Upper lobe of left lung (tissue), 6 donors: ENCODE data around the gene DCUN1D3. TPM values are rescaled to one million over a fixed set of nuclear protein-coding genes. Genes with fewer than 3 reads are reported as not detected.

Source experiments
- ATAC-seq, 2 donors: fragments of 200-7000 bp; cut with Tn5 transposase; one replicate each; pipeline ENCODE4 v1.9.1; 2022; ENCODE audit warnings: mild to moderate bottlenecking in 2 of 2, moderate library complexity in 2 of 2; ENCODE audit not compliant: low FRiP score in 2 of 2
- DNase-seq, 2 donors: peaks; one replicate each; pipeline ENCODE4 v3.0.0-alpha.2; 2019 to 2020
- H3K27ac ChIP-seq, 4 donors: fragments of 200-600 bp; sonication (generic); one replicate each; pipeline ENCODE4 v1.5.1; 2016 to 2019
- H3K27me3 ChIP-seq, 4 donors: fragments of 200-600 bp; sonication (generic); one replicate each; pipeline ENCODE4 v1.5.1; 2017 to 2019
- H3K36me3 ChIP-seq, 4 donors: fragments of 200-600 bp; sonication (generic); one replicate each; pipeline ENCODE4 v1.5.1; 2016 to 2019
- H3K4me1 ChIP-seq, 4 donors: fragments of 200-600 bp; sonication (generic); one replicate each; pipeline ENCODE4 v1.5.1; 2018 to 2019
- H3K4me3 ChIP-seq, 4 donors: fragments of 200-600 bp; sonication (generic); one replicate each; pipeline ENCODE4 v1.5.1; 2017 to 2019; ENCODE audit warnings: mild to moderate bottlenecking in 2 of 4, moderate library complexity in 1 of 4
- H3K9me3 ChIP-seq, 4 donors: fragments of 200-600 bp; sonication (generic); one replicate each; pipeline ENCODE4 v1.5.1; 2018 to 2019
- EP300 ChIP-seq, 4 donors: sonication (generic); formaldehyde crosslinking; IDR thresholded peaks; one replicate each; pipeline ENCODE4 v1.5.1; 2017; ENCODE audit warnings: antibody characterized with exemption in 4 of 4, control low read depth in 2 of 4
- POLR2A ChIP-seq, 4 donors: fragments of 450-650 bp; IDR thresholded peaks; one replicate each; pipeline ENCODE4 v1.5.1; 2016 to 2017; ENCODE audit warnings: antibody characterized with exemption in 4 of 4, mild to moderate bottlenecking in 2 of 4
- POLR2AphosphoS5 ChIP-seq, 2 donors: sonication (generic); formaldehyde crosslinking; IDR thresholded peaks; one replicate each; pipeline ENCODE4 v1.5.1; 2017; ENCODE audit warnings: antibody characterized with exemption in 2 of 2
- WGBS, 2 donors: methylation state at CpG; one replicate each; pipeline ENCODE4 v1.1.5; 2017 to 2018; 5-methylcytosine and 5-hydroxymethylcytosine counted together
- total RNA-seq, 6 donors: library from RNA; depleted of rRNA in 4 of 6; stranded (reverse); fragments of >200 nt in 4 of 6; gene quantifications; one replicate each; pipeline versions ENCODE4 v1.1.0 to v1.2.1, GENCODE V29; 2016 to 2021
- TF ChIP-seq, protein P1 (sequence below), 6 experiments: fragments of 450-650 bp in 4 of 6; fragments of 200-600 bp in 2 of 6; sonication (generic) in 2 of 6; IDR thresholded peaks; one replicate each; pipeline ENCODE4 v1.5.1; 2016 to 2019; ENCODE audit warnings: antibody characterized with exemption in 6 of 6
- donor health status: DM: no; HTN: no; CAD: no; lungs with moderate emphysema.
- donor health status: DM: no; HTN: yes; CAD: no; lungs with severe emphysema.

DCUN1D3 gene
- total RNA-seq, 6 donors from 2014 or later: 7.2 to 33.0 (median 19.3) TPM

DNA sequence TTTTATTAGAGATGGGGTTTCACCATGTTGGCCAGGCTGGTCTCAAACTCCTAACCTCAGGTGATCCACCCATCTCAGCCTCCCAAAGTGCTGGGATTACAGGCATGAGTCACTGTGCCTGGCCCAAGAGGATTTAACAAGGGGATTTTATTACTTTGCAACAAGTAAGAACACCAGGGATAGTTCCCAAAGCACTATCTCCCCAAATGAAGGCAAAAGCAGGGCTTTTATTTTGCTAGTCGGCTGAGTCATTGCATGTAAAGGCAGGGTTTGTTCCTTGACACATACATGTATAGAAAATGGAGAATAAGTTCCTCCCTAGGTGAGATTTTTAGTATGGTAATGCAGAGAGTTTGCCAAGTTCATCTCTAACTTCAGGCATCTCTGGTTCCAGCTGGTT, 69.8 kb downstream of the DCUN1D3 start:
- Histone ChIP-seq H3K4me3 (no peak overlapping the region), H3K9me3 (no peaks in the 10 kb centered on the region), H3K36me3 (no peaks in the 10 kb centered on the region), H3K27me3 (no peaks in the 10 kb centered on the region), H3K27ac (no peak overlapping the region), H3K4me1 (no peaks in the 10 kb centered on the region)
- DNase-seq (no peak), ATAC-seq (no peak)
- WGBS, 2 donors: 90 to 92% methylated on average over 1 of the region's 1 CpG
- TF ChIP-seq POLR2A (IDR thresholded peaks at IDR 0.05) (no peak), EP300 (IDR thresholded peaks at IDR 0.05) (no peak), POLR2AphosphoS5 (IDR thresholded peaks at IDR 0.05) (no peak)
- TF ChIP-seq, protein P1, sequence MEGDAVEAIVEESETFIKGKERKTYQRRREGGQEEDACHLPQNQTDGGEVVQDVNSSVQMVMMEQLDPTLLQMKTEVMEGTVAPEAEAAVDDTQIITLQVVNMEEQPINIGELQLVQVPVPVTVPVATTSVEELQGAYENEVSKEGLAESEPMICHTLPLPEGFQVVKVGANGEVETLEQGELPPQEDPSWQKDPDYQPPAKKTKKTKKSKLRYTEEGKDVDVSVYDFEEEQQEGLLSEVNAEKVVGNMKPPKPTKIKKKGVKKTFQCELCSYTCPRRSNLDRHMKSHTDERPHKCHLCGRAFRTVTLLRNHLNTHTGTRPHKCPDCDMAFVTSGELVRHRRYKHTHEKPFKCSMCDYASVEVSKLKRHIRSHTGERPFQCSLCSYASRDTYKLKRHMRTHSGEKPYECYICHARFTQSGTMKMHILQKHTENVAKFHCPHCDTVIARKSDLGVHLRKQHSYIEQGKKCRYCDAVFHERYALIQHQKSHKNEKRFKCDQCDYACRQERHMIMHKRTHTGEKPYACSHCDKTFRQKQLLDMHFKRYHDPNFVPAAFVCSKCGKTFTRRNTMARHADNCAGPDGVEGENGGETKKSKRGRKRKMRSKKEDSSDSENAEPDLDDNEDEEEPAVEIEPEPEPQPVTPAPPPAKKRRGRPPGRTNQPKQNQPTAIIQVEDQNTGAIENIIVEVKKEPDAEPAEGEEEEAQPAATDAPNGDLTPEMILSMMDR (IDR thresholded peaks at IDR 0.05): no peak

DNA sequence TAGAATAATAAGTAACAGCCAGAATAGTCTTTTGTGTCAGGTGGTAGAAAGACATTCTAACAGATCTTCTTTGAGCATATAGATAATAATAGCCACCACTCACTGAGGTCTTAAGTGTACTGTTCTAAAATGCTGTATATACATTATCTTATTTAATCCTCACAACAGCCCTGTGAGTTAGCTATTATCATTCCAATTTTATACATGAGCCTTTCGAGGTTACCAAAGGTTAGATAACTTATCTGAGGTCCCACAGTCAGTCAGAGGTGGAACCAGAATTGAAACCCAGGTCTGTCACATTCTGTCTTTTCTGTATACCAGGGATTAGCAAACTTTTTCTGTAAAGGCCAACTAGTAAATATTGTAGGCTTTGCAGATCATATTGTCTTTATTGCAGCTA, 70.6 kb downstream of the DCUN1D3 start:
- Histone ChIP-seq H3K4me3 (no peak overlapping the region), H3K27me3 (no peaks in the 10 kb centered on the region), H3K36me3 (no peaks in the 10 kb centered on the region), H3K27ac (no peak overlapping the region), H3K4me1 (no peaks in the 10 kb centered on the region), H3K9me3 (no peaks in the 10 kb centered on the region)
- DNase-seq (no peak), ATAC-seq (no peak)
- 93 to 100% methylated on average over 1 of the region's 1 CpG for WGBS, 2 donors
- TF ChIP-seq, protein P1 (IDR thresholded peaks at IDR 0.05): no peak
- TF ChIP-seq POLR2A (IDR thresholded peaks at IDR 0.05) (no peak), POLR2AphosphoS5 (IDR thresholded peaks at IDR 0.05) (no peak), EP300 (IDR thresholded peaks at IDR 0.05) (no peak)

DNA sequence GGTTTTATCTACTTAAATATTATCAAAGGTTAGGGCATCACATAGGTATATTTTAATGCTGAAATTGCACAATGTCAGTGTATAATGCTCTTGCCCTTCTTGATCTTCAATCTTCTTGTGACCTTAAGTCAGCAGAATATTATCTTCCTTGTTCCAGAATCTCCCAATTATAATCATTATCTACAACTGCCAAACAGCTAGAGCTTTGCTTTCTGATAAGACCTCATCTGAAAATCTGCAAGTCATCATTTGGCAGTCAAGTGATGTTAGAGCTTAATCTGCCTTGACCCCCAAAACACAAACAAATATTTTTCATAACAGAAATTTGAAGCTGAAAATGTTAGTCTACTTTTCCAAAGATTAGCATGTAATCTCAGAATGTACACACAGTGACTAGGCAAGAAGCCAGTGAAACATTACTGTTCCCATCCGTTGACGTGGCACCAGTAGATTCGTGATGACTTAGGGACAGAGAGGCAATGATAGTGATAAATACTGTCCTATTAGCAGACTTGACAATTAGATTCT, 74.1 kb downstream of the DCUN1D3 start:
- Histone ChIP-seq H3K4me1 (no peaks in the 10 kb centered on the region), H3K9me3 (no peaks in the 10 kb centered on the region), H3K36me3 (no peaks in the 10 kb centered on the region), H3K27ac (no peak overlapping the region), H3K4me3 (no peak overlapping the region), H3K27me3 (no peaks in the 10 kb centered on the region)
- DNase-seq (no peak), ATAC-seq (no peak)
- TF ChIP-seq EP300 (IDR thresholded peaks at IDR 0.05): no peak
- no peak for TF ChIP-seq POLR2A (IDR thresholded peaks at IDR 0.05)
- no peak for TF ChIP-seq POLR2AphosphoS5 (IDR thresholded peaks at IDR 0.05)
- TF ChIP-seq, protein P1 (IDR thresholded peaks at IDR 0.05): no peak
- WGBS, 2 donors: 58 to 64% methylated on average over 3 of the region's 3 CpGs

DNA sequence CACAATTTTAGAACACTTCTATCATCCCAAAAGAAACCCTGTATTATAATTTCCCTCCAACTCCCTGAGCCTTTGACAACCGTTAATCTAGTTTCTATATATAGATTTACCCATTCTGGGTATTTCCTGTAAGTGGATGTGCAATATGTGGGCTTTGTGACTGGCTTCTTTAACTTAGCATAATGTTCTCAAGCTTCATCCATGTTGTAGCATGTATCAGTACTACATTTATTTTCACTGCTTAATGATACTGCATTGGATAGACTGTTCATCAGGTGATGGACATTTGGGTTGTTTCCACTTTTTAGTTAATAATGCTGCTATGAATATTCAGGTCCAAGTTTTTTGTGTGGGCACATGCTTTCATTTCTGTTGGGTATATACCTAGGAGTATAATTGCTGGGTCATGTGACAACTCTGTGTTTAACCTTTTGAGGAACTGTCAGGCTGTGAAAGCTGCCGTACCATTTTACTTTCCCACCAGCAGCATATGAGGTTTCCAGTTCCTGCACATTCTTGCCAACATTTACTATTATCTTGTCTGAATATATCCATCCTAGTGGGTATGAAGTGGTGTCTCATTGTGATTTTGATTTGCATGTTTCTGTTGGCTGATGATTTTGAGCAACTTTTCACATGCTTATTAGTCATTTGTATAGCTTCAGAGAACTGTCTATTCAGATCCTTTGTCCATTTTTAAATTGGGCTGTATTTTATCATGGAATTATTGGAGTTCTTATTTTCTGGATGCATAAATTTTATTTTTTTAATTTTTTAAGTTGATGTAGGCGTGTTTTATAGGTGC, 77.4 kb downstream of the DCUN1D3 start:
- 75 to 82% methylated on average over 3 of the region's 3 CpGs for WGBS, 2 donors
- no peak overlapping the region for H3K27ac ChIP-seq
- DNase-seq: no peak

More for the DNA sequence above, 77.4 kb downstream of the DCUN1D3 start:
- no peak overlapping the region for H3K4me3 ChIP-seq
- no peaks in the 10 kb centered on the region for H3K9me3 ChIP-seq
- H3K27me3 ChIP-seq: no peaks in the 10 kb centered on the region
- TF ChIP-seq POLR2AphosphoS5 (IDR thresholded peaks at IDR 0.05) (no peak), EP300 (IDR thresholded peaks at IDR 0.05) (no peak), POLR2A (IDR thresholded peaks at IDR 0.05) (no peak)
- TF ChIP-seq, protein P1 (IDR thresholded peaks at IDR 0.05): no peak
- no peaks in the 10 kb centered on the region for H3K4me1 ChIP-seq
- ATAC-seq: no peak
- no peaks in the 10 kb centered on the region for H3K36me3 ChIP-seq
